Stimulated activated CD8-positive, alpha-beta memory T cell treated with anti-CD3 and anti-CD28 coated beads, Interleukin-12 subunit alpha, Interleukin-12 subunit beta, amount 100 ng/mL, for 24 hours (primary cell): ENCODE data around the gene CCDC194.
"Not testable (repeated sequence)": the region's sequence is repeated elsewhere in the genome, so short reads cannot be mapped to it uniquely, and the experiment has no call there.

Experiments used
- DNase-seq: peaks from one replicate; pipeline ENCODE4 v3.0.0-alpha.2; 2020; ENCODE audit errors: extremely low read depth

The CCDC194 gene

GRCh38 chr19:17370026-17370587 is 23.9 kb downstream of the CCDC194 start:
- no peak for DNase-seq

DNA sequence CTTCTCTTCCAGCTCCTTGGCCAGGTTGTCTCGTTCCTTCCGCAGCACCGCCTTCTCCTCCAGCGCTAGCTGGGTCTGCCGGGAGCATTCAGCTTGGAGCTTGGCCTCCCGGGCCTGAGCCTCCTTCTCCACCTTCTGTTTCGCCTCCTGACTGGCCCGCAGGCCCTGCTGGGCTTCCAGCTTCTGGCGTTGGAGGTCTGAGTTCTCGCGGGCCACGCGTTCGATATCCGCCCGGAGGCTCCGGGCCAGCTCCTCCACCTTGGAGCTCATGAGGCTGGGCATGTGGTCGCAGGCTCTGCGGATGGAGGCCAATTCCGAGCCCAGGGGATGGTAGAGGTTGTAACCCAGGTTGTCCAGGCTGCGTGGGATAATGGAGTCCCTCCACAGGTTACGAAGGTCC is 28.6 kb downstream of the CCDC194 start:
- DNase-seq, result no peak

GRCh38 chr19:17363852-17364605 is 30.0 kb downstream of the CCDC194 start:
- not testable (repeated sequence) for DNase-seq

- DNase-seq, result no peak
Measured at GRCh38 chr19:17359905-17360800, 33.8 kb downstream of the CCDC194 start.

- DNase-seq, result no peak
Measured at GRCh38 chr19:17358395-17358794, 35.6 kb downstream of the CCDC194 start.

DNA sequence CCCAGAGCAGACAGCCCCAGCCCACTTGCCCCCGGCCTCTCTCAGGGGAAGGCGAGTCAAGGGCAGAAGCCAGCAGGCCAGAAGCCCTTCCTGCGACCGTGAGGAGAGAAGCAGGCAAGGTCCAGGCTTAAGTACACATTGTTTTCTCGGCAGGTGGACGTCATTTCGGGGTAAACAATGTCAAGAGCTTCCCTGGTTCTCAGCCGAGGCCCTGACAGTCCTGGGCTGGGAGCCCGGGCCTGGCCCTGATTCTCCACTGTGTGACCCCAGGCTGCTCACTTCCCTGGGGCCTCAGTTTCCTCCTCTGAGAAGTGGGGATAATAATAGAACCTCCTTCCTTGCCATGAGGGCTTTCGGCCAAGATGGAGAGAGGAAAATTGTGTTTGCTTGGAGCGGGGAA is 36.3 kb downstream of the CCDC194 start:
- DNase-seq, result no peak

- no peak for DNase-seq
Measured at GRCh38 chr19:17357078-17357666, 36.8 kb downstream of the CCDC194 start.

- no peak for DNase-seq
Measured at GRCh38 chr19:17353386-17353785, 40.6 kb downstream of the CCDC194 start.

GRCh38 chr19:17352608-17353280 is 41.3 kb downstream of the CCDC194 start:
- DNase-seq, result no peak

DNA sequence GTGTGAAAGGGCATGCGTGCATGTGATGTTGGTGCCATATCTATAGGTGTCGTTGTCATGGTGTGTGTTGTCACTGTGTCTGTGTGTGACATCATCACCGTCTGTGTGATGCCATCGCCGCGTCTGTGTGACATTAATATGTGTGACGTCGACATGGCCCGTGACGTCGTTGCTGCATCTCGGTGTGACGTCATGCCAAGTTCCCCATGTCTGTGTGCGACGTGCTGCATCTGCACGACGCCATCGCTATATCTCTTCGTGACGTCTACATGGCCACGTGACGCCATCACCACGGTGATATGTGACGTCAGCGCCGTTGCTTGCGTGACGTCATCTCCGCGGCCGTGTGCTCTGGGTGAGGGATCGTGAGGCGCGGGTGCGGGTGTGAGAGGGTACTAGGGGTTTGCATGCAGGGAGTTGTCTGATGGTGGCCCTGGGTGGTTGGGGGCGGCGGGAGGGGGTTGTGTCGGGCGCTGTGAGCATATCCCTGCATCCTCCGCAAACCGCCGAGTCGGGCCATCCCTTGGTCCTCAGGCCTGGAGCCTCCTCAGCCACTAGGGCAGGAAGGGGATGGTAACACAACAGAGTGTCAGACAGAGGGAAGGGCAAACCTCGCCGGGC is 42.1 kb downstream of the CCDC194 start:
- DNase-seq, result no peak

GRCh38 chr19:17348700-17349099 is 45.3 kb downstream of the CCDC194 start:
- no peak for DNase-seq

GRCh38 chr19:17347877-17348276 is 46.1 kb downstream of the CCDC194 start:
- DNase-seq, result no peak

DNA sequence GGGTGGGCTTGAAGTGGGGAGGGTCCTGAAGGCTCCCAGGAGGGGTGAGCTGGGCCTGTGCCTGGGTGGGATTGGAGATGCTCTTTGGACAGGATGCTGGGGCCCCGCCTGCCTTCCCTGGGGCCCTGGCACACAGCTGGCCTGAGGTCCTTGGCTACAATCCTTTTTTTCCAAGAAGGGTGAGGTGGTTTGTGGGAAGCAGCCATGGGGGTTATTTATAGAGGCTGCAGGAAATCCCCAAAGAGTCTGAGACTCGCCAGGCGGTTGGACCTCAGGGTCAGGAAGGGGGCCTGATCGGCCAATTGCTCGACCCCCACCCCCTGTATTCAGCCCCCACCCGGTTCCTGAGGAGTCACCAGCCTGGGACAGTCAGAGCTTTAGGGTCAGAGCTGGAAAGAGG is 46.6 kb downstream of the CCDC194 start:
- no peak for DNase-seq

DNA sequence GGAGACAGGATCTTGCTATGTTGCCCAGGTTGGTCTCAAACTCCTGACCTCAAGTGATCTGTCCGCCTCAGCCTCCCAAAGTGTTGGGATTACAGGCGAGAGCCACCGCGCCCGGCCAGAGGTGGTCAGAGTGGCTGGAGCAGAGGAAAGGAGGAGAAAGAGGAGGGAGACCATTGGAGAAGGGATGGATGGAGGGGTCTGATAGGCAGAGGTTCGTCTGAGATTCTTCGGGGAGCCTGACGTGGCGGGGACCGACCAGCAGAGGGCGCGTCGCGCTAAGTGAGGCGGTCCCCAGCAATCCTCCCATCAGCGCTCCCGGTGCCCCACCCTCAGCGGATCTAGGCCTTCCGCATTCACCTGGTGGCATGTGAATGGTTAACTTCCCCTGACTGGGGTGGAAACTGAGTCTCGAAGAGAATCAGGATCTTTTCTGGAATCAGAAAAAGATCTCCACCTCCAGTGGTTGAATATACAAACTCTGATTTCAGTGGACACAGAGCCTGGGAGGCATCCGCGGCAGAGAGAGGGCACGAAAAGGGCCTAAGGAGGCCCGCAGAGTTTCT is 47.8 kb downstream of the CCDC194 start:
- DNase-seq, result no peak

DNA sequence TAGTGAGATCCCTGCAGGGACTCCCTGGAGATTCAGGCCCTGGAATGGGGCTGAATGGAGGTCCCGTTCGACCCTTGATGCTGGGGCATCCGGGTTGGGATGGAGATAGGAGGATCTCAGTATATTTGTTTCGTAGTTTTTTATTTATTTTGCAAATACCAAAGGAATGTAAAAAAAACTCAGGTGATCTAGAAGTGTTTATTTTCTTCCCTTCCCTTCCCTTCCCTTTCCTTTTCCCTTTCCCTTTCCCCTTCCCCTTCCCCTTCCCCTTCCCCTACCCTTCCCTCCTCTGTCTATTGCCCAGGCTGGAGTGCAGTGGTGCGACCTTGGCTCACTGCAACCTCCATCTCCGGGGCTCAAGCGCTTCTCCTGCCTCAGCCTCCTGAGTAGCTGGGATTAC is 52.2 kb downstream of the CCDC194 start:
- DNase-seq, result no peak

DNA sequence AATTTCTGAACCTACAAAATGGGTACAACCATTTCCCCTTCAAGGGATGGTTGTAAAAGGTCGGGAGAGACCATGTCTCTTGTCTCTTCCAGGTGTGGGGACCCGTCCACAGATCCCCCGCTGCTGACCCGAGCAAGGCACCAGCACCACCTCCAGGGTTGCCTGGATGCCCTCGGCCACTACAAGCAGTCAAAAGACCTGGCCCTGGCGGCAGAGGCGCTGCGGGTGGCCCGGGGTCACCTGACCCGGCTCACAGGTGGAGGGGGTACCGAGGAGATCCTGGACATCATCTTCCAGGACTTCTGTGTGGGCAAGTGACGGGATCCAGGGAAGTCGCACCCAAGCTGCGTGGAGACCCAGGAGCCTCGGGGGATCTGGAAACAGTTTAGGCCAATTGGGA is 52.6 kb downstream of the CCDC194 start:
- no peak for DNase-seq

GRCh38 chr19:17340871-17341357 is 53.1 kb downstream of the CCDC194 start:
- DNase-seq, result no peak
